MM.1S (cell line): ENCODE measurements around the gene MT1M.

Experiments used
- DNase-seq: peaks from one replicate; pipeline ENCODE4 v3.0.0-alpha.2; 2015
- H2AFZ ChIP-seq: fragments of 300-600 bp; sonication (generic); 2 replicates; pipeline ENCODE4 v1.6.0; 2016; ENCODE audit warnings: antibody characterized with exemption, low read length
- H3F3A ChIP-seq: fragments of 300-600 bp; sonication (generic); 2 replicates; pipeline ENCODE4 v1.6.1; 2016; ENCODE audit warnings: mild to moderate bottlenecking, antibody characterized with exemption, low read length, moderate library complexity, mixed read lengths; ENCODE audit not compliant: insufficient read depth
- H3K27ac ChIP-seq: fragments of 300-600 bp; sonication (generic); 2 replicates; pipeline ENCODE4 v1.5.1; 2016; ENCODE audit warnings: mild to moderate bottlenecking, low read length
- H3K27me3 ChIP-seq: fragments of 300-600 bp; sonication (generic); replicated peaks from 2 replicates; pipeline ENCODE4 v1.6.0; 2016; ENCODE audit warnings: low read length; ENCODE audit not compliant: insufficient read depth
- H3K36me3 ChIP-seq: fragments of 300-600 bp; sonication (generic); replicated peaks from 2 replicates; pipeline ENCODE4 v1.6.1; 2016; ENCODE audit warnings: mild to moderate bottlenecking, low read length, mixed read lengths; ENCODE audit not compliant: insufficient read depth
- H3K4me1 ChIP-seq: fragments of 300-600 bp; sonication (generic); 2 replicates; pipeline ENCODE4 v1.6.1; 2016; ENCODE audit warnings: low read length, mixed read lengths
- H3K4me2 ChIP-seq: fragments of 300-600 bp; sonication (generic); 2 replicates; pipeline ENCODE4 v1.6.0; 2016; ENCODE audit warnings: low read depth, low read length
- H3K4me3 ChIP-seq: fragments of 300-600 bp; sonication (generic); 2 replicates; pipeline ENCODE4 v1.5.1; 2016; ENCODE audit warnings: low read length, mixed read lengths
- H3K79me2 ChIP-seq: fragments of 300-600 bp; sonication (generic); 2 replicates; pipeline ENCODE4 v1.6.1; 2016; ENCODE audit warnings: mixed run types, low read length, mixed read lengths
- H3K9ac ChIP-seq: fragments of 300-600 bp; sonication (generic); 2 replicates; pipeline ENCODE4 v1.6.1; 2016; ENCODE audit warnings: low read length, mixed read lengths
- H3K9me2 ChIP-seq: fragments of 300-600 bp; sonication (generic); replicated peaks from 2 replicates; pipeline ENCODE4 v1.6.1; 2016; ENCODE audit warnings: mild to moderate bottlenecking, low read length, mixed read lengths; ENCODE audit not compliant: insufficient read depth
- H3K9me3 ChIP-seq: fragments of 300-600 bp; sonication (generic); replicated peaks from 2 replicates; pipeline ENCODE4 v1.6.1; 2016; ENCODE audit warnings: mild to moderate bottlenecking, low read length, mixed read lengths; ENCODE audit not compliant: insufficient read depth
- H4K20me1 ChIP-seq: fragments of 300-600 bp; sonication (generic); 2 replicates; pipeline ENCODE4 v1.6.1; 2016; ENCODE audit warnings: mild to moderate bottlenecking, low read length, moderate library complexity, mixed read lengths; ENCODE audit not compliant: insufficient read depth
- CTCF ChIP-seq: fragments of 300-600 bp; sonication (generic); IDR thresholded peaks from 2 replicates; pipeline ENCODE4 v1.5.1; 2016; ENCODE audit warnings: antibody characterized with exemption, low read length, mixed read lengths
- EZH2 ChIP-seq: fragments of 300-600 bp; sonication (generic); optimal IDR thresholded peaks from 2 replicates; pipeline ENCODE3; 2017; ENCODE audit warnings: low read depth, mild to moderate bottlenecking, antibody characterized with exemption, low read length, mixed read lengths
- EZH2phosphoT487 ChIP-seq: fragments of 300-600 bp; sonication (generic); IDR thresholded peaks from 2 replicates; pipeline ENCODE4 v1.6.1; 2018; ENCODE audit warnings: antibody characterized with exemption, low read length

The MT1M gene

GRCh38 chr16:56626685-56627084 is 5.8 kb upstream of the MT1M start:
- no peak for DNase-seq
- Histone ChIP-seq H3K79me2 (no peaks in the 10 kb centered on the region), H4K20me1 (no peaks in the 10 kb centered on the region), H3K27ac (no peak overlapping the region), H3K4me1 (no peaks in the 10 kb centered on the region), H3K36me3 (no peaks in the 10 kb centered on the region), H3K9me3 (no peaks in the 10 kb centered on the region), H3K9me2 (no peaks in the 10 kb centered on the region), H2AFZ (no peak overlapping the region), H3K9ac (no peak overlapping the region), H3F3A (no peaks in the 10 kb centered on the region), H3K4me3 (no peak overlapping the region), H3K27me3 (peaks cover 40% of the 10 kb centered on the region), H3K4me2 (no peak overlapping the region)
- TF ChIP-seq EZH2 (no peak), CTCF (no peak), EZH2phosphoT487 (no peak)

- H3K27ac ChIP-seq, result no peak overlapping the region
- no peak overlapping the region for H3K4me3 ChIP-seq
- peaks cover 60% of the 10 kb centered on the region for H3K27me3 ChIP-seq
- no peak overlapping the region for H2AFZ ChIP-seq
- TF ChIP-seq EZH2phosphoT487 (no peak), CTCF (no peak), EZH2 (no peak)
- H3K9ac ChIP-seq, result no peak overlapping the region
- H3K9me3 ChIP-seq, result no peaks in the 10 kb centered on the region
- no peaks in the 10 kb centered on the region for H4K20me1 ChIP-seq
- no peaks in the 10 kb centered on the region for H3F3A ChIP-seq
- no peaks in the 10 kb centered on the region for H3K79me2 ChIP-seq
- H3K4me2 ChIP-seq, result no peak overlapping the region
- no peaks in the 10 kb centered on the region for H3K4me1 ChIP-seq
- no peaks in the 10 kb centered on the region for H3K9me2 ChIP-seq
- DNase-seq, result no peak
- H3K36me3 ChIP-seq, result no peaks in the 10 kb centered on the region
Observed at GRCh38 chr16:56628486-56629350, 3.7 kb upstream of the MT1M start.

GRCh38 chr16:56629531-56629930 is 2.9 kb upstream of the MT1M start:
- no peaks in the 10 kb centered on the region for H4K20me1 ChIP-seq

More at GRCh38 chr16:56629531-56629930, 2.9 kb upstream of the MT1M start:
- Histone ChIP-seq H3K27ac (no peak overlapping the region), H3K9me3 (no peaks in the 10 kb centered on the region), H3K9me2 (no peaks in the 10 kb centered on the region), H3K79me2 (no peaks in the 10 kb centered on the region), H3F3A (no peaks in the 10 kb centered on the region), H3K4me3 (no peak overlapping the region), H3K4me1 (no peaks in the 10 kb centered on the region), H3K27me3 (peaks cover 69% of the 10 kb centered on the region), H3K36me3 (no peaks in the 10 kb centered on the region), H3K9ac (no peak overlapping the region), H2AFZ (no peak overlapping the region), H3K4me2 (no peak overlapping the region)
- no peak for DNase-seq
- TF ChIP-seq CTCF, result no peak
- TF ChIP-seq EZH2phosphoT487, result no peak
- TF ChIP-seq EZH2, result no peak
